ENCODE measurements around the gene CCDC187. TPM values are rescaled to one million over a fixed set of nuclear protein-coding genes. Genes with fewer than 3 reads are reported as not detected.

Gene CCDC187
- total RNA-seq, 1 experiment from 2014 or later: not detected

- POLR2A ChIA-PET: interaction anchor here (1.1 kb wide), 1 partner anchor 26 kb away, joined by 4 read pairs; no protein-coding TSS in a partner anchor
Observed at GRCh38 chr9:136336881-136337280, 33.0 kb upstream of the CCDC187 start.

GRCh38 chr9:136336156-136336870 lies 32.4 kb upstream of the CCDC187 start:
- CTCF ChIA-PET: interaction anchor here (0.5 to 1.4 kb wide), 6 partner anchors 7 to 152 kb away, joined by 3 to 5 read pairs (median 3); partner anchors contain the start of genes ENTR1 and PMPCA
- Mint-ChIP-seq H3K27ac (ENCODE audit: low read depth, unreplicated experiment) (no peak overlapping the region), H3K36me3 (ENCODE audit: insufficient read depth, unreplicated experiment) (peaks cover 11% of the 10 kb centered on the region), H3K4me1 (ENCODE audit: insufficient read depth, unreplicated experiment) (no peaks in the 10 kb centered on the region), H3K9me3 (ENCODE audit: unreplicated experiment) (no peaks in the 10 kb centered on the region), H3K27me3 (ENCODE audit: insufficient read depth, unreplicated experiment) (no peaks in the 10 kb centered on the region), H3K4me3 (ENCODE audit: unreplicated experiment) (no peak overlapping the region)
- no peak for DNase-seq (ENCODE audit: unreplicated experiment)
- POLR2A ChIA-PET: no interaction called here
- intact Hi-C loops (cut with micrococcal nuclease): loop anchor here (5.0 kb wide), 1 partner anchor 306 kb away; no protein-coding TSS in a partner anchor
- no peak for TF ChIP-seq CTCF (IDR thresholded peaks at IDR 0.05; ENCODE audit: unreplicated experiment)
- no TSS peak for BruUV-seq (replicated peaks)

More at GRCh38 chr9:136336881-136337280, 33.0 kb upstream of the CCDC187 start:
- no peaks in the 10 kb centered on the region for H3K27me3 Mint-ChIP-seq (ENCODE audit: insufficient read depth, unreplicated experiment)
- DNase-seq (ENCODE audit: unreplicated experiment): no peak
- peaks cover 6% of the 10 kb centered on the region for H3K36me3 Mint-ChIP-seq (ENCODE audit: insufficient read depth, unreplicated experiment)
- no peak overlapping the region for H3K4me3 Mint-ChIP-seq (ENCODE audit: unreplicated experiment)
- no peak overlapping the region for H3K27ac Mint-ChIP-seq (ENCODE audit: low read depth, unreplicated experiment)
- no peaks in the 10 kb centered on the region for H3K9me3 Mint-ChIP-seq (ENCODE audit: unreplicated experiment)
- no peak for TF ChIP-seq CTCF (IDR thresholded peaks at IDR 0.05; ENCODE audit: unreplicated experiment)
- no peaks in the 10 kb centered on the region for H3K4me1 Mint-ChIP-seq (ENCODE audit: insufficient read depth, unreplicated experiment)
- no TSS peak for BruUV-seq (replicated peaks)
- CTCF ChIA-PET: interaction anchor here (0.5 to 1.4 kb wide), 3 partner anchors 8 to 100 kb away, joined by 3 to 5 read pairs (median 3); no protein-coding TSS in a partner anchor
- intact Hi-C loops (cut with micrococcal nuclease): loop anchor here (5.0 kb wide), 1 partner anchor 305 kb away; no protein-coding TSS in a partner anchor

- Mint-ChIP-seq H3K27me3 (ENCODE audit: insufficient read depth, unreplicated experiment) (no peaks in the 10 kb centered on the region), H3K27ac (ENCODE audit: low read depth, unreplicated experiment) (no peak overlapping the region), H3K4me1 (ENCODE audit: insufficient read depth, unreplicated experiment) (no peaks in the 10 kb centered on the region), H3K4me3 (ENCODE audit: unreplicated experiment) (no peak overlapping the region), H3K36me3 (ENCODE audit: insufficient read depth, unreplicated experiment) (peaks cover 11% of the 10 kb centered on the region), H3K9me3 (ENCODE audit: unreplicated experiment) (no peaks in the 10 kb centered on the region)
- TF ChIP-seq CTCF (IDR thresholded peaks at IDR 0.05; ENCODE audit: unreplicated experiment): no peak
- no TSS peak for BruUV-seq (replicated peaks)
- ChIA-PET POLR2A (no interaction called here), CTCF (interaction anchor here (0.6 to 0.9 kb wide), 5 partner anchors 12 to 151 kb away, joined by 3 to 4 read pairs (median 3); partner anchors contain the start of genes ENTR1 and PMPCA)
- no peak for DNase-seq (ENCODE audit: unreplicated experiment)
- intact Hi-C loops (cut with micrococcal nuclease): loop anchor here (5.0 kb wide), 1 partner anchor 307 kb away; no protein-coding TSS in a partner anchor
Observed at GRCh38 chr9:136335296-136336155, 31.6 kb upstream of the CCDC187 start.

- Mint-ChIP-seq H3K36me3 (ENCODE audit: insufficient read depth, unreplicated experiment) (peaks cover 11% of the 10 kb centered on the region), H3K4me3 (ENCODE audit: unreplicated experiment) (no peak overlapping the region), H3K27ac (ENCODE audit: low read depth, unreplicated experiment) (no peak overlapping the region), H3K9me3 (ENCODE audit: unreplicated experiment) (no peaks in the 10 kb centered on the region), H3K4me1 (ENCODE audit: insufficient read depth, unreplicated experiment) (no peaks in the 10 kb centered on the region), H3K27me3 (ENCODE audit: insufficient read depth, unreplicated experiment) (no peaks in the 10 kb centered on the region)
- ChIA-PET POLR2A (no interaction called here), CTCF (no interaction called here)
- no TSS peak for BruUV-seq (replicated peaks)
- TF ChIP-seq CTCF (IDR thresholded peaks at IDR 0.05; ENCODE audit: unreplicated experiment): no peak
- DNase-seq (ENCODE audit: unreplicated experiment): no peak
- intact Hi-C loops (cut with micrococcal nuclease): no loop called here
Observed at GRCh38 chr9:136334541-136334940, 30.6 kb upstream of the CCDC187 start.

Measured in MCF 10A (cell line).